Measurements from ENCODE around the gene NBPF20. TPM values are rescaled to one million over a fixed set of nuclear protein-coding genes. Genes with fewer than 3 reads are reported as not detected.
"Not testable (repeated sequence)": the region's sequence is repeated elsewhere in the genome, so short reads cannot be mapped to it uniquely, and the experiment has no call there.

NBPF20 gene
- polyA plus RNA-seq, 1 of the 3 experiments (the other 2 are of a cell fraction): 2.0 TPM

- peak overlapping the region; percentile 76 for H3K4me2 ChIP-seq
- POLR2A ChIA-PET; H3K27me3 ChIP-seq (ENCODE audit: insufficient read depth); H3K27ac ChIP-seq (ENCODE audit: low read depth in 2 of 2, low read length in 1 of 2); H3K4me1 ChIP-seq (ENCODE audit: control insufficient read depth in 1 of 2, insufficient read depth in 2 of 2, low read depth in 1 of 2, low read length in 1 of 2); H3K9me2 ChIP-seq; H4K20me1 ChIP-seq (ENCODE audit: insufficient read depth); H3K36me3 ChIP-seq (replicated peaks in 1 of 2; ENCODE audit: control insufficient read depth in 1 of 2, insufficient read depth in 2 of 2, low read length in 1 of 2); H3K79me2 ChIP-seq (ENCODE audit: insufficient read depth); CTCF ChIA-PET; H3K9ac ChIP-seq; H3F3A ChIP-seq (replicated peaks; ENCODE audit: insufficient read depth); H3K9me3 ChIP-seq: not testable (repeated sequence)
- 3% methylated on average over 15 of the region's 35 CpGs for WGBS (ENCODE audit: low lambda C conversion rate)
- TF ChIP-seq POLR2AphosphoS5 (IDR thresholded peaks at IDR 0.05; ENCODE audit: low read depth, low read length) (peak; percentile 98), SIN3A (IDR thresholded peaks at IDR 0.05; ENCODE audit: borderline replicate concordance, low read depth, low read length) (peak; percentile 92; the same call in 1 of the 2 replicates), MEF2A (IDR thresholded peaks at IDR 0.05; ENCODE audit: borderline replicate concordance, low read depth) (0 out of 2 replicates have a peak, but pooled peaks have one; percentile 10), ZBTB33 (IDR thresholded peaks at IDR 0.05; ENCODE audit: borderline replicate concordance, low read depth) (peak; percentile 56; the same call in 1 of the 2 replicates)
- H3K4me3 ChIP-seq (ENCODE audit: low read depth in 2 of 2, low read length in 1 of 2): peak overlapping the region; percentile 43 to 61
- 0 out of 2 replicates have a peak overlapping the region, but pooled peaks have one; percentile 46 for H2AFZ ChIP-seq (ENCODE audit: low read depth)
- DNase-seq: peak; percentile 36
These were observed 40.2 kb upstream of the NBPF20 start for GRCh38 chr1:145465405-145466144.

- H3K9me3 ChIP-seq; H3K79me2 ChIP-seq (ENCODE audit: insufficient read depth); CTCF ChIA-PET; H3K36me3 ChIP-seq (replicated peaks in 1 of 2; ENCODE audit: control insufficient read depth in 1 of 2, insufficient read depth in 2 of 2, low read length in 1 of 2); DNase-seq; H4K20me1 ChIP-seq (ENCODE audit: insufficient read depth); H3K27me3 ChIP-seq (ENCODE audit: insufficient read depth); H3K9me2 ChIP-seq; H3K9ac ChIP-seq; POLR2A ChIA-PET; H3K4me1 ChIP-seq (ENCODE audit: control insufficient read depth in 1 of 2, insufficient read depth in 2 of 2, low read depth in 1 of 2, low read length in 1 of 2); H3F3A ChIP-seq (replicated peaks; ENCODE audit: insufficient read depth); H3K27ac ChIP-seq (ENCODE audit: low read depth in 2 of 2, low read length in 1 of 2); H2AFZ ChIP-seq (ENCODE audit: low read depth): not testable (repeated sequence)
- H3K4me2 ChIP-seq: peak overlapping the region; percentile 76
- 51% methylated on average over 7 of the region's 21 CpGs for WGBS (ENCODE audit: low lambda C conversion rate)
- H3K4me3 ChIP-seq (ENCODE audit: low read depth in 2 of 2, low read length in 1 of 2): peak overlapping the region; percentile 43 to 61
These were observed 39.4 kb upstream of the NBPF20 start for GRCh38 chr1:145464708-145465336.

- CTCF ChIA-PET; H3K4me1 ChIP-seq (ENCODE audit: control insufficient read depth in 1 of 2, insufficient read depth in 2 of 2, low read depth in 1 of 2, low read length in 1 of 2); H3K36me3 ChIP-seq (replicated peaks in 1 of 2; ENCODE audit: control insufficient read depth in 1 of 2, insufficient read depth in 2 of 2, low read length in 1 of 2); H3K9me2 ChIP-seq; H3K9ac ChIP-seq; POLR2A ChIA-PET; H2AFZ ChIP-seq (ENCODE audit: low read depth); H4K20me1 ChIP-seq (ENCODE audit: insufficient read depth); H3K9me3 ChIP-seq; H3K79me2 ChIP-seq (ENCODE audit: insufficient read depth); H3K4me3 ChIP-seq (ENCODE audit: low read depth in 2 of 2, low read length in 1 of 2); H3K4me2 ChIP-seq; H3K27me3 ChIP-seq (ENCODE audit: insufficient read depth); H3F3A ChIP-seq (replicated peaks; ENCODE audit: insufficient read depth); DNase-seq; H3K27ac ChIP-seq (ENCODE audit: low read depth in 2 of 2, low read length in 1 of 2): not testable (repeated sequence)
- 91% methylated on average over 2 of the region's 2 CpGs for WGBS (ENCODE audit: low lambda C conversion rate)
These were observed 38.6 kb upstream of the NBPF20 start for GRCh38 chr1:145464017-145464416.

GRCh38 chr1:145460684-145461083, 35.3 kb upstream of the NBPF20 start:
- H3F3A ChIP-seq (replicated peaks; ENCODE audit: insufficient read depth); H4K20me1 ChIP-seq (ENCODE audit: insufficient read depth); H3K27ac ChIP-seq (ENCODE audit: low read depth in 2 of 2, low read length in 1 of 2); CTCF ChIA-PET; POLR2A ChIA-PET; H2AFZ ChIP-seq (ENCODE audit: low read depth); H3K79me2 ChIP-seq (ENCODE audit: insufficient read depth); H3K36me3 ChIP-seq (replicated peaks in 1 of 2; ENCODE audit: control insufficient read depth in 1 of 2, insufficient read depth in 2 of 2, low read length in 1 of 2); DNase-seq; H3K9me3 ChIP-seq; H3K4me1 ChIP-seq (ENCODE audit: control insufficient read depth in 1 of 2, insufficient read depth in 2 of 2, low read depth in 1 of 2, low read length in 1 of 2); H3K4me3 ChIP-seq (ENCODE audit: low read depth in 2 of 2, low read length in 1 of 2); H3K4me2 ChIP-seq; H3K9ac ChIP-seq; H3K27me3 ChIP-seq (ENCODE audit: insufficient read depth); H3K9me2 ChIP-seq: not testable (repeated sequence)
- 81% methylated on average over 10 of the region's 10 CpGs for WGBS (ENCODE audit: low lambda C conversion rate)

- H3K27me3 ChIP-seq (ENCODE audit: insufficient read depth); H3K27ac ChIP-seq (ENCODE audit: low read depth in 2 of 2, low read length in 1 of 2); H3K79me2 ChIP-seq (ENCODE audit: insufficient read depth); H3F3A ChIP-seq (replicated peaks; ENCODE audit: insufficient read depth); H2AFZ ChIP-seq (ENCODE audit: low read depth); H3K4me2 ChIP-seq; H3K36me3 ChIP-seq (replicated peaks in 1 of 2; ENCODE audit: control insufficient read depth in 1 of 2, insufficient read depth in 2 of 2, low read length in 1 of 2); H3K9me2 ChIP-seq; POLR2A ChIA-PET; H3K4me1 ChIP-seq (ENCODE audit: control insufficient read depth in 1 of 2, insufficient read depth in 2 of 2, low read depth in 1 of 2, low read length in 1 of 2); DNase-seq; H4K20me1 ChIP-seq (ENCODE audit: insufficient read depth); H3K9ac ChIP-seq; H3K9me3 ChIP-seq; H3K4me3 ChIP-seq (ENCODE audit: low read depth in 2 of 2, low read length in 1 of 2); CTCF ChIA-PET: not testable (repeated sequence)
- 69% methylated on average over 12 of the region's 13 CpGs for WGBS (ENCODE audit: low lambda C conversion rate)
These were observed 34.6 kb upstream of the NBPF20 start for GRCh38 chr1:145460048-145460447.

Data from SK-N-SH (cell line).